GM18870 (cell line): ENCODE measurements around the gene ZNF586.
"Not testable (repeated sequence)": the region's sequence is repeated elsewhere in the genome, so short reads cannot be mapped to it uniquely, and the experiment has no call there.

ENCODE experiments used
- ATAC-seq: cut with Tn5 transposase; IDR thresholded peaks from one replicate; pipeline ENCODE4 v1.9.1; 2021; ENCODE audit warnings: moderate library complexity; ENCODE audit not compliant: unreplicated experiment

Gene ZNF586

GRCh38 chr19:57789288-57789687 is 19.8 kb downstream of the ZNF586 start:
- no peak for ATAC-seq

DNA sequence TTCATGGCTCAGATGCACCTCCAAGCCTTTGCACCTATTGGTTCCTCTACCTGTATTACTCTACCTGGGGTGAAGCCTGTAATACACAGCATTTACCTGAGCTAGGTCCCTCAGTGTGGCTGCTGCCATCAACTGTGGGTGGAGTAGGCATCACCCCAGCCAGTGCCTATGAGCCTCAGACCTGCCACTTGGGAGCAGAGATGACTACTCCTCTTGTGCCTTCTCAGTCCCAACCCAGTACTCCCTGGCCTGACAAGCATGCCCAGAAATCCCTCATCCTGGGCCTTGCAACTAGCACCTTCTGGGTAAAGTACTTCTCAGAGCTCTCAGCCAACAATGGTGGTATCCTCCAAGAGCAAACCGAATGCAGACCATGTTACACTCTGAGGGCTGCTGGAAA is 27.1 kb downstream of the ZNF586 start:
- not testable (repeated sequence) for ATAC-seq

- ATAC-seq, result no peak
Measured at GRCh38 chr19:57800696-57801095, 31.2 kb downstream of the ZNF586 start.

- ATAC-seq, result no peak
Measured at GRCh38 chr19:57802269-57802668, 32.8 kb downstream of the ZNF586 start.

- ATAC-seq, result no peak
Measured at GRCh38 chr19:57803265-57803593, 33.8 kb downstream of the ZNF586 start.

- no peak for ATAC-seq
Measured at GRCh38 chr19:57803594-57804325, 34.3 kb downstream of the ZNF586 start.

DNA sequence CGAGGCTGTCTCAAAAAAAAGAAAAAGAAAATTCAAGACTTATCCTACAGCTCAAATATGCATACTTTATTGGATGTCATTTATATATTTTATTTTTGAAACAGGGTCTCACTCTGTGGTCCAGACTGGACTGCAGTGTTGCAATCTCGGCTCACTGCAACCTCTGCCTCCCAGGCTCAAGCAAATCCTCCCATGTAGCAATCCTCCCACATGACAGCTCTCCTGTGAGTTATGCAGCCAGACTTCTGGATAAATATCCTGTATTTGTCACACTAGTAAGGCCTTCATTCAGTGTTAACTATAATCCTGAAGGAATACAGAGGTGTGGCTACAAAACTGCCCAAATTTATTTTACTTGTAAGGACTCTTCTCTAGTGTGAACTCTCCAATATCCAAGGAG is 38.1 kb downstream of the ZNF586 start:
- ATAC-seq, result no peak

- ATAC-seq, result not testable (repeated sequence)
Measured at GRCh38 chr19:57810410-57811295, 41.2 kb downstream of the ZNF586 start.

DNA sequence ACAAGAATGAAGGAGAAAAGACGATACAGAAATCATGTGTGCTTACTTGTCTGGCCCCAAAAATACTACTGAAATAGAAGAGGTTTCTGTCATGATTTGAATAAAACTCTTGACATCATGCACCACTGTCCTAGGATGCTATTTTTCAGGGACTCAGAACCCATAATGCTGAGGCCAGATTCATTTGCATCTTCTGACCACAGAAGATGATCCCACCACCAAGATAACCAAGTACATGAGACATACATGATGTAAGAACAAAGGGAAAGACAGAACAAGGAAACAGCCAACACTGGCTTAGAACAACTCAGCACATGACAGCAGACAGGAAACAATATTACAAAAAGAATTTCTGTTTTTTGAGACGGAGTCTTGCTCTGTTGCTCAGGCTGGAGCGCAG is 42.8 kb downstream of the ZNF586 start:
- no peak for ATAC-seq

GRCh38 chr19:57812975-57813820 is 43.7 kb downstream of the ZNF586 start:
- ATAC-seq, result not testable (repeated sequence)

DNA sequence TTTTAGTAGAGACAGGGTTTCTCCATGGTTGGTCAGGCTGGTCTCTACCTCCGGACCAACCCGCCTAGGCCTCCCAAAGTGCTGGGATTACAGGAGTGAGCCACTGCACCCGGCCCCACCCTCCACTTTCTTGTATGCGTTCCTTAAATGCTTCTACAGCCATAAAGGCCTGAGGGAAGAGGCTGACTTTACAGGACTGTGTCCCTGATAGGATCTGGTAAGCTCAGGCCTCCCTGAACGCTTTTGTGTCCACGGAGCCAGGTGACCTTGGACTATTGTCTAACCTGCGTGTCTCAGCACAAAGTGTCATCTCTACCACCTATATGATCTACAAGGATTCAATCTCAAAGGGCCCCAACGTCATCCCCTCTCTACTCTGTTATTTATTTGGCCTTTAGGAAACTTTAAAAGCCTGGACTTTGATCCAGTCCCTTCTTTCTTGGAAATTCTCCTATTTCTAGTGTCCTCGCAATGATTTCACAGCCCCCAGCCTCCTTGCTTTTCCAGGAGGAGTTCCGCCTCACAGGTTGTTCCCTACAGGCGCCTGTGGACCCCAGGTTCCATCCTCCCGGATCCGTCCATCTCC is 44.5 kb downstream of the ZNF586 start:
- no peak for ATAC-seq

GRCh38 chr19:57814505-57815246 is 45.2 kb downstream of the ZNF586 start, which contains the start of gene ZNF552:
ZNF552 (minus strand) TSS chr19:57814913; CDS start chr19:57814743, 170 bp downstream.
- ATAC-seq, result peak; percentile 64

- no peak for ATAC-seq
Measured at GRCh38 chr19:57815247-57816075, 46.0 kb downstream of the ZNF586 start.

- ATAC-seq, result no peak
Measured at GRCh38 chr19:57816652-57817051, 47.2 kb downstream of the ZNF586 start.

DNA sequence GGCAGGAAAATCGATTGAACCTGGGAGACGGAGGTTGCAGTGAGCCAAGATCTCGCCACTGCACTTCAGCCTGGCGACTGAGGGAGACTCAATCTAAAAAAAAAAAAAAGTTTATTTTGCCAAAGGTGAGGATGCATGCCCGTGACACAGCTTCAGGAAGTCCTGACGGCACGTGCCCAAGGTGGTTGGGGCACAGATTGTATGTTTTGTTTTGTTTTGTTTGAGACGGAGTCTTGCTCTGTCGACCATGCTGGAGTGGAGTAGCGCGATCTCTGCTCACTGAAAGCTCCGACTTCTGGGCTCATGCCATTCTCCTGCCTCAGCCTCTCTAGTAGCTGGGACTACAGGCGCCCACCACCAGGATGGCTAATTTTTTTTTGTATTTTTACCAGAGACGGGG is 48.5 kb downstream of the ZNF586 start:
- no peak for ATAC-seq

DNA sequence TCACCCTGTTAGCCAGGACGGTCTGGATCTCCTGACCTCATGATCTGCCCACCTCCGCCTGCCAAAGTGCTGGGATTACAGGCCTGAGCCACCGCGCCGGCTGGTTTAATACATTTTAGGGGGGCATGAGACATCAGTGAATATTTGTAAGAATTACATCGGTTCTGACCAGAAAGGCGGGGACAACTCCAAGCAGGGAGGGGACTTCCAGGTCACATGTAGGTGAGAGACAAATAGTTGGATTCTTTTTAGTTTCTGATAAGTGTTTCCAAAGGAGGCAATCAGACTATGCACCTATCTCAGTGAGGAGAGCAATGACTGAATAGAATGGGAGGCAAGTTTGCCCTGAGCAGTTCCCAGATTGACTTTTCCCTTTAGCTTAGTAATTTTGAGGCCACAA is 48.9 kb downstream of the ZNF586 start:
- ATAC-seq, result no peak

DNA sequence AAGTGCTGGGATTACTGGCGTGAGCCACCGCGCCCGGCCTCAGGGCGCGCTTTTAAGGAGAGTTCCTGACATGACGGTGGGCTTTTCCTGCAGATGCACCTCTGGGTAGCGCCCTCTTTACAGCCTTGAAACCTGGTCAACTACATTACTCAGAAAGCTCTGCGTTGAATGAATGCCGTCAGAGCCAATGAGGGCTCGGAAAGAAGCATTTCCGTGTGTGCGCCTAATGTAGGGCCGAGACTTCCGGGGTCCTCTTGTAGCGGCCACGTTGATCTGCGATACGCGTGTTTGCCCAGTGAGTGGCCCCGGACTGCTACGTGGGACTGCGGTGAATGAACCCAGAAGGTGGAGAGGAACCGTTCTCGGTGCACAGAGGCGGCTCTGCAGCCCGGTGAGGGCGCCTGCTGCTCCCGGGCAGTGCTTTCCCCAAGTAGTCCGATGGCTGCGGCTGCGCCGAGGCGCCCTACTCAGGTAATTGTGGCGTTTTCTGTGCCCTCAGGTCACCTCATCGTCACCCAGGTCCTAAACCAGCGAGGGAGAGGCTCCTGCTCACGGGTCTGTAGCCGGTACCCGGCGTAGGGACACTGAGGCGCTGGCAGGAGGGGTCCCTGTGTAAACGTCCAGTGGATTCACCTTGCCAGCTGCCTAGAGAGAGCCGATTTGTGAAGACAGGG is 50.1 kb downstream of the ZNF586 start:
- peak; percentile 70 for ATAC-seq

DNA sequence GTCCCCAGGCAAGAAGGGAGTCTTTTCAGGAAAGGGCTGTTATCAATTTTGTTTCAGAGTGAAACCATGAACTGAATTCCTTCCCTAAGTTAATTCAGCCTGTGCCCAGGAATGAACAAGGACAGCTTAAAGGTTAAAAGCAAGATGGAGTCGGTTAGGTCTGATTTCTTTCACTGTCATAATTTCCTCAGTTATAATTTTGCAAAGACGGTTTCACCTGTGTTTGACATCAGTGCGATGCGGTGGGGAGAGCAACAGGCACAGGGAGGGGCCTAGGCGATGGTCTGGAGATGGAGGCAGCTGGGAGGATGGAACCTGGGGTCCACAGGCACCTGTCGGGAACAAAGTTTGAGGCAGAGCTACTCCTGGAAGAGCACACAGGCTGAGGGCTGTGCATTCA is 51.1 kb downstream of the ZNF586 start:
- no peak for ATAC-seq

DNA sequence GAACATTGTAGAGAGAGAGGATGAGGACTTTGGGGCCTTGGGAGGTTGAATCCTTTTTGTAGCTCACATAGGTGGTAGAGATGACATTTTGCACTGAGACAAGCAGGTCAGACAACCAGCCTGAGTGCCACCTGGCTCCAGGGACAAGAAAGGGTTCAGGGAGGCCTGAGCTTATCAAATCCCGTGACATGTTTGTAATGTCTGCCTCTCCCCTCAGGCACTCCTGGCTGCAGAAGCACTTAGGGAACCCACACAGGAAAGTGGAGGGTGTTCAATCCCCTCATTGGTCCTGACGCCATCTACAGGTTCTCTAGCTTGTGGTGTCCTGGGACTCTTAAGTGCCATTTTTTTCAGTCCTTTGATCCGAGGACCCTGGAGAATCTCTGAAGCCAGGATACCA is 51.6 kb downstream of the ZNF586 start:
- ATAC-seq, result not testable (repeated sequence)
